ENCODE results near the gene CRACR2B.

The CRACR2B gene

DNA sequence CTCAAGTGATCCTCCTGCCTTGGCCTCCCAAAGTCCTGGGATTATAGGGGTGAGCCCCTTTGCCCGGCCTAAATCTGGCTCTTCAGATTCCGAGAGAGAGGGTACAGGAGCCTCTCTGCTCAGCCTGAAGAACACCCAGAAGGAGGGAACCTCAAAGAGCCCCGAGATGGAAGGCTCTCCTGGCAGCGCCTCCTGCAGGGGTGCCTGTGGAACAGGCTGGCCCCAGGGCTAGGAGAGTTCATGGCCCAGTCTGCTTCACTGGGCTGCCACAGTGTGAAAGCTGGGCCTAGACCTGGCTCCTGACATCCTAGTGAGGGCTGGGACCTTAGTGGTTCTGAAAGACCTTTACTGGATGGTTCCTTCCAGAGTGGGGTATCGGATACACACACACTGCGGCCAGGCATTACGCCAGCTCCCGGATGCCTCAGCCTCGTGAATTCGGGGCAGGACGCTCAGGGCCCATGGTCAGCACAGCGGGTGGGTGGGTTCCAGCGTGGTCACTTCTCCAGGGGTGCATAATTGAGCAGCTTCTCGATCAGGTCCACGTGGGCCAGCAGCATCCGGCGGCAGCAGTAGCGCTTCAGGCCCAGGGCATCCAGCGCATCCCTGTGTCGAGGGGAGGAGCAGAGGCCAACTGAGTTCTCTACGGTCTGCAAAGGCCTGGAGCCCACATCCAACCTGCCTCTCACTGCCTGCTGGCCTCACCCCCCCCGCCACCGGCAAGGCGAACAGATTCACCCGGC lies 12.3 kb downstream of the CRACR2B start:
- DNase-seq = no peak

DNA sequence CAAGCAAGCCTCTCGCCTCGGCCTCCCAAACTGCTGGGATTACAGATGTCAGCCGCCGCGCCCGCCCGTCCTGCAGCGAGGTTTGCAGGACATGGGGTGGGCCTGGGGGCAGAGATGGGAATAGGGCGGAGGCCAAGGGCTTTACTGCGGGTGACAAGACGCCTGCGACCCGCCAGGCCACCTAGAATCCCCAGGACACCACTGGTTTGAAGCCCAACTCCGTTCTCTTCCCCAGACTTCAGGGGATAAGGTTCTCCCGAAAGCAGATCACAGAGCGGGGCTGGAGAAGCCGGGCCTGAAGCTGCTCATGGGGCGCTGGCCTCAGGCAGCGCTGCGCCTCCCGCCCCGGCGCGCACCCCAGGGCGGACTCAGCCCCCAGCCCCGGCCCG lies 14.3 kb downstream of the CRACR2B start:
- DNase-seq = no peak

DNA sequence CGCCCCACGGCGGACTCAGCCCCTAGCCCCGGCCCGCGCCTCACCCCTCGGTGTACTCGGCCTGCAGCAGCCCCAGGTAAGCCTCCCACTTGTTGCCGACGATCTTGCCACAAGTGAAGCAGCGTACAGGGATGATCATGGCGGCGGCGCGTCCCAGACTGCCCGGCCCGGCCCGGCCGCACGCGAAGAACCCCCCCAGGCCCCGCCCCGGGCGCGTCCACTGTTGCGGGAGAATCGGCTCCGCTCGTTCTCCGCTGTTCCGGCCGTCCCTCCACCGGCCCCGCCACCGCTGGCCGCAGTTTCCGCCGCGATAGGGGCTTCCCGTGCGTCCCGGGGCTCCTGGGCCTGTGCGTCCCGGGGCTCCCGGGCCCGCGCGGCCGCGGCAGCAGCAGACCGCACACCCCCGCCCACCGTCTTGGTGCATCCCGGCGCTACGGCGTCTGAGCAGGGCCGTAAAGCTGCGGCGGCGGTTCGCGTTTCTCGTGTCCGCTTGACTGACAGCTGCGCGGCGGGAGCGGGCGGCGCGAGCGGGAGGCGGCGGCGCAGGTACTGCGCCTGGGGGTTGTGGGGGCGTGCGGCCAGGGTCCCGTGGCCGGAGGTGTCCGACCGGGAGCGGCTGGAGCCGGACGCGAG lies 14.8 kb downstream of the CRACR2B start, which contains the start of the genes POLR2L and TSPAN4:
POLR2L (minus strand) TSS at position 160 of the 633 bp plus-strand sequence; CDS start at position 139, 21 bp downstream.
TSPAN4 (plus strand) TSS at position 483 of the 633 bp plus-strand sequence. CDS start 7,453 bp downstream, outside the sequence.
- DNase-seq = peak; percentile 74 to 89

DNA sequence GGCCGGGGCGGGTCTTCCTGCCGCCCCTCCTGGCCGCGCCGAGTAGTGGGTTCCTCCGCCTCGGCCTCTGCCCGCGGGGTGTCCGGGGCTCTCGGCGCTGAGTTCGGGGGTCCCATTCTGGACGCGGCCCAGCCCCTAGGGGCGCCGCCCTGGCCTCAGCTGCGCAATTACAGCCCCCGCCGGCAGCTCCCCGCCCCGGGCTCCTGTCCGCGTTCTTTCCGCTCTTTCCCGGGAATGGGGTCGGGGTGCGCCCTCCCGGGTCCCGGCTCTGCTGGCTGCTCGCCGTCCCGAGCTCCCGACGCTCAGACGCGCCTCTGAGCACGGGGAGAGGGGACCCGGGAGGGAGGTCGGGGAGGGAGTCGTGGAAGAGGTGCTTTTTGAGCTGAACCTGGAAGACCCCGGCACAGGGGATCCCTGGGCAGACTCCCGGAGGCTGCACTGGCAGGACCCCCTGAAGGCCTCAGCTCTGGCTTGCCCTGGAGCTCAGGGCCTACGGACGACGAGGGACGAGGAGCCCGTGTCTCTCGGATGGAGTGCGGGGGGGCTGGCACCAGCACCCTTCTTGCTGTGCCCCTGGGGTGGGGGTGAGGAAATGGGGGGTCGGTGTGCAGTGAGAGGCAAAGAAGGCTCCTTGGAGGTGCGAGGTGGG lies 15.5 kb downstream of the CRACR2B start:
- DNase-seq = no peak

DNA sequence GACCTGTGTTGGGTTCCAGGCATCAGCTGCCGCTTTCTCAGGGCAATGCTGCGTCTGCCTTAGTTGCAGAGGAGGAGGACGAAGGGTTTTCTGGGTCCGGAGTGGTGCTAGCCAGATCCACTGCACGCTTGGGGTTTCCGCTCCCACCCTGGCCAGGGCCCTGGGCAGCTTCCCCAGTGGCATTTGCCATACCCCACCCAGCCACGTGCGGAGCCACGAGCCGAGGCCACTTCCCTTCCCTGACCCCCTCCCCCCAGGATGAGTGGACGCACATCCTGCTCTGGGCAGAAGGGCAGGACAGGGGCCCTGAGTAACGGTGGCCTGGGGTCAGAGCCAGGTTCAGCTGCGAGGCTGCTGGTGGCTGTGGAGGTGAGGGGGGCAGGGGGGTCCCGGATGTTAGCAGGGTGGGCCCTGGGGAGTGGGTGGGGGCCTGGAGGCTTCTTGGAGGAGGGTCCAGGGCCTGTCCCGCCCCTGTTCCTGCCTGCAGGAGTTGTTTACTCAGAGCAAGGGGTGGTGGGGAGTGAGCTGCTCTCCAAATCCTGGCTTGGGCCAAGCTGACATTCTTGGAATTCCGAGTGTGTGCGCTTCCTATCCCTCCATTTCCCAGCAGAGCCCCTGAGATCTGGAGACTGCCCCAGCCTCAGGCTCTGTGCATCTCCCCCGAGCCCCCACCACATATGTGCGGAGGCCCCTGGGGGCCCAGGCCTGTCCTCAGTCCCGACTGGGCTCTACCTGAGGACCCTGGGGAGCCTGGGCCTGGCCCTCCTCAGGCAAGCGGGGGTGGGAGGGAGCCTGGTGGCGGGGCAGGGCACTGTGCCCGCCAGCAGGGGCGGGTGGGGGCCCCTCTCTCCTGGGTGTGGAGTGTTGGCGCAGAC lies 16.3 kb downstream of the CRACR2B start:
- no peak for DNase-seq

DNA sequence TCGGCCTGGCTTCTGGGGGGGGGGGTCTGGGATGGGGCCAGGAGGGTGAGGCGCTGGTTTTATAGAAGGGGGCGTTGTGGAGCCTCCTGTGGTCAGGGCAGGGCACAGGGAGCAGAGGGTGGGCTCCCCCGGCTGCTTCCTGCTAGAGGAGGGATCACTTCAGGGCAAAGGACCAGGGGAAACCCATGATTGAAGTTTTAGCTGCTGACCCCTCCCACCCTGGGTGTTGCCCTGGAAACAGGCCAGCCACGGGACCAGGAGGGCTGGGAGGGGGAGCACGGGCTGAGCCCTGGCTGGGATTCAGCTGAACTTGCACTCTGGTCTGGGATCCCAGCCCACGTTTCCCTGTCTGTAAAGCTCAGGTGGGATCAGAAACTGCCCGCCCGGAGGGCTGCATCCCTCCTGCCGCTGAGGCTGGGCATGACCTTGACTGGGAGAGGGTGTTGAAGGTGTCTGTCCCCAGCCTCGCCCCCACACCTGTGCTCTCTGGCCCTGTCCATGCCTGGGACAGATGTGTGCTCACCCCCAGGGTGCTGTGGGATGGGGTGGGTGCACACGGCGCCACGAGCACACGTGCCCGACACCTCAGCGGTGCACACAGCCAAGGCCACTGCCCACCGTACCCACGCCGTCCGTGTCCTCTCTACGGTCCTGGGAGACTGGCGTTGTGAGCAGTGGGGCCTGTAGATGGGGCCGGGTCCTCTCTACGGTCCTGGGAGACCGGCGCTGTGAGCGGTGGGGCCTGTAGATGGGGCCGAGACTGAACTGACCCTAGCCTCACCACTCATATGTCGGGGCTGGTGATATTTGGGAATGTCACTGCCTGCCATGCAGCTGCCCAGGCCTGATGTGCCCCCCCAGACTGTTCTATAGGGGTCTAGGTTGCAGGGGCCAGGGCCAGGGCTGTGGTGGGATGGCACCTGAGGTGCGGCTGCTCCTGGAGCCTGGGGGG lies 17.2 kb downstream of the CRACR2B start:
- no peak for DNase-seq

DNA sequence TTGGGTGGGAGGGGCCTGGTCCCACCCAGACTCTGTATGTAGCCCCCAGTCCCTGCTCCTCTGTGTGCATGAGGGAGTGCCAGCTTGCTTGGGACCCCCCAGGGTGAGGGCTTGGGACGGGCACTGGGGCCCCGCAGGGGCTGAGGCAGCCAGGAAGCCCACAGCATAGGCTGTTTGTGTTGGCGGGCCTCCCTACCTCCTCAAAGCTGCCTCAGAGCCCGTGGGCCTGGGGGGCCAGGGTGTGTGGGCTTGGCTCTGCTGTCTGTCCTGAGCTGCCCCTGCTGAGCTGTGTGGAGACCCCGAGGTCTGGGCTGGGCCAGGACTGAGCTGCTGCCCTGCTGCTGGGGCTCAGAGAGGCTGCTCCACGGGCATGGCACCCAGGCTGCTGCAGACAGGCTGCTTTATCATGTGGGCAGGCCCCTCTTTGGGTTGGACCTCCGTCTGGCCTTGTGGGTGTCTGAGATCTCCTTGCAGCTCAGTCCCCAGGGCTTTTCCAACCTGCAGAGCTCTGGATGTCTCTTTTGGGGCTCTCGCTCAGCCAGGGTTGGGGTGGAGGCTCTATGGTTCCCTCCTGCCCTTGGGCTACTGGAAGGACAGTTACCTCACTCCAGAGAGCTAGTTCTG lies 18.3 kb downstream of the CRACR2B start:
- DNase-seq = no peak

DNA sequence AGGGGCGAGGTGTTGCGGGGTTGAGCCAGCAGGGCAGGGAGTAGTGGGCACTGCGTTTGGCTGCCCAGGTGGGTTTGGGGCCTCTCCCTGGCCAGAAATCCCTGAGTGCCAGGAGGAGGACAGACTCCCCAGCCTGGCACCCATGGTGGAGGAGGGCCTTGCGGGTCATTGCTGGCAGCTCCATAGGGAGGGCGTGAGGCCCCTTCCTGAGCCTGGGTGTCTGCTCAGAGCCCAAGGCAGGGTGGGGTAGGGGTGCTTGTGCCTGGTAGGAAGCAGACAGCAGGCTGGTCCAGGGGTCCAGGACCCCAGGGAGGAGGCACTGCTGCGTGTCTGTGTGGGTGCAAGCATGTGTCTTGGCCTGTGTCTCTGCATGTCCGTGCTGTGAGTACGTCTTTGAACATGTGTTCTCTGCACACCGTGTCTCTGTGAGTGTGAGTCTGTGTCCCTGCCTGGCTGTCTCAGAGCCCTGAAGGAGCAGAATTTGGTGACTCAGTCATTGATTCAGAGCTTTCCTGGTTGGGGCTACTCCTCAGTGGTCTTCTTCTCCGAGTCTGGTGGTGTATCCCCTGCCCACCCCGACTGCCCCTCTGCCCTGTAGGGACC lies 18.9 kb downstream of the CRACR2B start:
- no peak for DNase-seq

DNA sequence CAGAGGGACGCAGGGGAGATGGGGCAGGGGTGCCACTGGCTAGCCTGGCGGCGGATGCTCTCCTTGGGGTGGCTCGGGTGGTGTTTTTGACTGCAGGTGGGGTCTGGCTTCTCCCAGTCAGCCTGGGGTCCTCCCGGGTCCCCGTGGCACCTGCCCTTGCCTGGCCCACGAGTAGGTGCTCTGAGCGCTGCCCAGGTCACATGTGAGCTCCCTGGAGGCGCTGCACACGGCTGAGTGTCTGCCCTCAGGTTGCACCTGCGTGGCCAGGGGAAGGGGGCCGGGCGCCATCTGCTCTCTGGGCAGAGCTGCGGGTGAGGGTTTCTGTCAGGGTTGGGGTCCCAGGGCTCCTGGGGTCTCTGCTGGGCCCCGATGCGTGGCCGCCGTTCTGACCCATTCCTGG lies 20.2 kb downstream of the CRACR2B start:
- DNase-seq = no peak

DNA sequence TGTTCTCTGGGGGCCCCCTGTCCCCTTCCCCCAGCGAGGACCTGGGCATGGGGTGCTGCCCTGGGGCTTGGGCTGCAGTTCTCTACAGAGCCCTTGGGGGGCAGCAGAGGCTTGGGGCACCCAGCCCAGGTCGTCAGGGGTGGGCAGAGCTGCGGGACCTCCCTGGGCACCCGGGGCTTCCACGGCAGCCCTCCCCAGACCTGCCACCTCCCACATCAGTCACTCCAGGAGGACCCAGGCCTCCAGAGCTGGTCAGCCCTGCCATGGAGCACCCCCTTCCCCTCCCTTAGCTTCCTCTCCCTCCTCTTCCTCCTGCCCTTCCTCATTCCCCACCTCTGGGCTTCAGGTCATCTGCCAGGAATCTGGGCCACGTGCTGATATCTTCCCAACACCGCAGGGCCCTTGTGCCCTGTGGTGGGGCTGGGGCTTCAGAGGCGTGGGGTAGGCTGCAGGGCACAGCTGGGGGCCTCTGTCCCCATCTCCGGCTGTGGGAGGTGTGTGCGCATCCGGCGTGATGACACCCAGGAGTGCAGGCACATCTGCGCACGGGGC lies 20.7 kb downstream of the CRACR2B start:
- DNase-seq = no peak

DNA sequence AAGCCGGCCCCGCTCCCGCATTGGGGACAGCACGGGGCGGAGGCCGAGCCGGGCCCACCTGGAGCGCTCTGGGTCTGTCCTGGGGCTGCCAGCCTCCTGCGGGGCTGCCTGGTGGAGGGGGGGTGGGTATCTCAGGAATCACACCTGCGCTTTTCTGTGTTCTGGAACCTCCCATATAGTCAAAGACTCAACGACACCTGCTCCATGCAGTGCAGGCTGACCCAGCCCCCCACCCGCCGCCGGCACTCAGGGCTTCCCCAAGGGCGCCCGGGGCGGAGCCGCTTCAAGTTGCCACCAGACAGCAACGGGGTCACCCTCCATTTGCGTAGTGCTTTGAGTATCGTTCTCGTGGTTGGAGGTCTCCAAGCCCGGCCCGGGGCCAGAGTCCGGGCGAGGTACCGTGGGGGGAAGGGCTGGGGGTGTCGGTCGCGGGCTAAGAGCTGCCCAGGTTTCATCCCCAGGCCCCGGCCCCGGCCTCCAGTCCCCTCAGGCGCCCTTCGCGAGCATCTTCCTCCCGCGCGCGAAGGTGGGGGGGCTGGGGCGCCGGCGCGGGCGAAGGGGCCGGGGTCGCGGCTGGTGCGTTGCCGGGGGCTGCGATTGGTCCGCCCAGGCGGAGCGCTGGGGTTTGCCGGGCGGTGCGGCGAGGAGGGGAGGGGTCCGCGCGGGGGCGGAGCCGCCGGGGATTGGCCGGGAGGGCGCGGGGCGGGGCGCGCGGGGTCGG lies 21.5 kb downstream of the CRACR2B start:
- DNase-seq = no peak

DNA sequence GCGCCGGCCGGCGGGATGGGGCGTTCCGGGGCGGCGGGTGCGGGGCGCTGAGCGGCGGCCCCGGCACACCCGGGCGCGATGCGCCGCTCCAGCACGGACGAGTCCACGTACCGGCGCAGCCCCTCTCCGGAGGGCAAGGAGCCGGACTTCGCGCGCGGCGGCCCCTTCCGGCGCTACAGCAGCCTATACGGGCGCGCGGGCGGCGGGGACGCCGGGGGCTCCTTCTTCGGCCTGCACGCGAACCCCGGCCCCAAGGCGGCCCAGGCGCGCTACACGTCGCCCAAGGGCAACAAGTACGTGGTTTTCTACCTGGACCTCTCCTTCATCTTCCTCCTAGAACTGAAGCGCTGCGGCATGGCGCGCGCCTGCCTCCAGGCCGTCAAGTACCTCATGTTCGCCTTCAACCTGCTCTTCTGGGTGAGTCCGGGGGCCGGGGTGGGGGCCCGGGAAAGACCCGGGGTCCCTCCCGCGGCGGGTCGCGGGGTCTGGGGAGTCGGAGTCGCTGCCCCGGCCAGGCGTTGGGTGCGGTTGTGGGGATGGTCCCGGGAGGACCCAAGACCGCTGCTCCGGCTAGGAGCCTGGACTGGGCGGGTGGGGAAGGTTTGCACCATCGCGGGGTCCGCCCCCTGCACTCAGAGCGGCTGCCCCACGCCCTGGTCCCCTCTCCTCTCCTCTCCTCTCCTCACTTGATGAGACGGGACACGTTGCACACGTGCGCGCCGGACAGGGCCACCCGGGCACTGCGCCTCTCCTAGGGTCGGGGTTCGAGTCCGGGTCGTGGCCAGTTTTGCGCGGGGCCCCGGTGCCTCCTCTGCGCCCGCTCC lies 22.4 kb downstream of the CRACR2B start:
- DNase-seq = no peak

DNA sequence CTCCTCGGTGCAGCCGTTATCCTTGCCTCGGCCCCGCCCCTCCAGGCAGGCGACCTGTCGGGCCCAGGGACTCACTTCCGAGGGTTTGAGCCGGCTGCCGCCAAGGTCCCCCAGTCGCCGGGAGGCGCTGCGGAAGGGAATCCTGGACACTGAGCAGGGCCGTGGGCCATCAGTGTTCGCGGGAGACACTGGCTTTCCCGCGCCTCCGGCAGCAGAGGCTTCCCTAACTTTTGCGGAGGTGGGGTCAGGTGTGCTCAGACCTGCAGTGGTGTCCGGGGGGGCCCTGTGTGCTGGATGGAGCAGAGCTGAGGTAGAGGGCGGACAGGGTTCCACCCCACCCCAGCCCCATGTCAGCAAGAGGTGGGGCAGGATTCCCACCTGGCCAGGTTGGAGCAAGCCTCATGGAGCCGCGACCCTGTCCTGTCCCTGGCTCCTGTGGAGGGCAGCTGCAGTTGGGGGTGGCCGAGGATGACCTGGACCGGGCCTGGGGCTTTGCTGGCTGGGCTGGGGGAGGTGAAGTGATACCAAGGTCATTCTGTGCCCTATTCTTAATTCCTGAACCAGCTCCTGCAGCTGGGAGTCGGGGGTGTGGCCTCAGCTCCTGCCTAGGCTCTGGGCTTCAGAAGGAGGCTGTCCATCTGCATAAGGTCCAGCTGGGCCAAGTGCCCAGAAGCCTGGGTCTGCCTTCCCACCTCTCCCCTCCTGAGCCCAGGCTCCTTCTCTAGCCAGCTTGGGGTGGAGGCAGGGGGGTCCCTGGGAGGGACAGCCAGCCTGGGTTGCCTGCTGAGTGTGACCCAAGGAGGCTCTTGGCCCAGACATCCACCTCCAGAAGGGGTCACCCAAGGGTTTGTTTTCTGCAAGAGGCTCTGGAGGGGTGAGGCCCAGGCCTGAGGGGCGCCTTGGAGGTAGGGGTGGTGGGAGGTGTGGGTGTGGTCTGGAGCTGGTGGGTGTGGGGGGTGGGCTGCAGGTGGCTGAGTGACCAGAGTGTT lies 23.4 kb downstream of the CRACR2B start:
- DNase-seq = no peak

DNA sequence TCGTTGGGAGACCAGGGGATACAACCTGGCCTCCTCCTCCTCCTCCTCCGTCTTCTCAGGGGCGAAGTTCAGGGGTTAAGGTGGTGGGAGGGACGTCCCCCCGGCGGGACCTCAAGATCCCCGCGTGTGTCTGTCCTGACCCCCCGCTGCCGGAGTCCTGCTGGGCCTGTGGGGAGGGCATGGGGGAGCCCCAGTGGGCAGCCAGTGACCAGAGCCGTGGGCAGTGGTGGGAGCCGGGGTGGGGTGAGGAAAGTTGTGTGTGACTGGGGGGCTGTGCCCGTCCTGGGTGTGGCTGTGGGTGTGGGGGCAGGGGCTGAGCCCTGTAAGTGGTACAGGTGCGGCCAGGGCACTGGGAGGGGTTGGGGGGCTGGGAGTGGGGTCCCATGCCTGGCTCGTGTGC lies 25.0 kb downstream of the CRACR2B start:
- DNase-seq = no peak

DNA sequence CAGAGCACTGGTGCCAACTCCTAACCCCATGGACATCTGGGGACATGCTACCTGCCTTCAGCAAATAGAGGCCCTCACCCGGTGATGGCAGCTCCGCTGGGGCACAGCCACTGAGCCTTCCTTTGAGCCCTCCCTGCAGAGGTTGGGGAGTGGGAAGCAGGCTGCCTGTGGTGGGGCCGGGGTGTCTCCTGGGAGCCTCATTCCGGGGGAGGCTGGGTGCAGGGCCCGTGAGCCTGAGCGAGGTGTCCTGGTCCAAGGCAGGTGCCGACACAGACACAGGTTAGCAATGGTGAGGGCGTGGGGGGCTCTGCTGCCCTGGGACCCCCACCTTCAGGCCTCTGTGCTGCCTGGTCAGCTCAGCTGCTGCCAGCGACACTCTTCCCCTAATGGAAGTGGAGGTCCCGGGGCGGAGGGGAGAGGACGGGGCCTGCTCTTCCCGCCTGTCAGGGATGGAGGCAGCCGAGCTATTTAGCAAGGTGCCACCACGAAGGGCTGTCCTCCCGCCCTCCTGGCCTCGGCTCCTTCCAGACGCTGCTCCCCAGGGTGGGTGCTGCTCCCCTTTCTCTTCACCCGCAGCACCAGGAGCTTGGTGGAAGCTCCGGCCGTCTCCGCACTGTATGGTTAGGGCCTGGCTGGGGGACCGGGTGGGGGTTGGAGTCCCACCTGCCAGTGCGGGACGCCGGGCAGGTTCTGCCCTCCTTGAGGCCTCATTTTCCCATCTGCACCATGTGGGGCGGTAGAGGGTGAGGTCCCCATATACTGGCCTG lies 26.1 kb downstream of the CRACR2B start:
- DNase-seq = no peak

DNA sequence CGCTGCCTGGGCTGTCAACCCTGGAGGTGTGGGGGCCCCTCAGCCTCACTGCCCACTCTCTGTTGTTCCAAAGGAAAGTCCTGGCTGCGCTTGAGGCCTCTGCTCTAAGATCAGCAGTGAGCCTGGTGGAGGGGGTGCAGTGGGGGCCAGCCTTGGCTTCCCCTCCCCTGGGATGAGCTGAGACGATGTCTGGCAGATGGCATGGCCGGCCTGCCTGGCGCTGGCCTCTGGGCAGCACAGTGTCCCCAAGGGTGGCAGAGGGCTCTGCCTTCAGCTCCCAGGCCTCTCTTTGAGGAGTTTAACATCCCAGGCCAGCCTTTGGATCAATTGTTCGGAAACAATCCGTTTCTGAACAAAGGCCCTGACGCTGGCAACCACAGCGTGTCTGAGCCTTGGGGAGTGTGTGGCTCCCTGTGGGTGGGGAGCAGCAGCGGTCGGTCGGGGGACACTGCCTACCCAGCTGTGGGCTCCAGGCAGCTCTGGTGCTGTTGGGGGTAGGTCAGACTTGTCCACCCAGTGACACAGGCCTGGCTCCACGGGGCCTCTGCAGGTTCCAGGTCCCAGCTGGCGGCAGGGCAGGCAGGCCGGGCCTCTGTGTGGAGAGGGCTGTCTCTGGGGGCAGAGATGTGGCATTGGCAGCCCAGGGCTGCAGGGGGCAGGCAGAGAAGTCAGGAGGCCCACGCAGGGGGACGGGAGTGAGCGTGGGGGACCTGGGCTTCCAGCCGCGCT lies 27.0 kb downstream of the CRACR2B start:
- DNase-seq = no peak

Measured in hippocampal formation (tissue), 2 donors.